Neural cell (in vitro differentiated cells): Measurements from ENCODE around the gene SHF. TPM values are rescaled to one million over a fixed set of nuclear protein-coding genes. Genes with fewer than 3 reads are reported as not detected.

Experiments
- H2AFZ ChIP-seq: fragments of 200-600, 300-800 bp; sonication (generic), shearing (Covaris generic); 2 replicates; pipeline ENCODE4 v1.6.0; 2014; ENCODE audit warnings: low read depth, mild to moderate bottlenecking, antibody characterized with exemption, low read length, moderate library complexity
- H3F3A ChIP-seq: fragments of 200-600 bp; shearing (Covaris generic); 2 replicates; pipeline ENCODE4 v1.6.1; 2016; ENCODE audit warnings: mild to moderate bottlenecking, moderate library complexity, mixed read lengths, antibody characterized with exemption, low read length; ENCODE audit not compliant: insufficient read depth, poor library complexity, severe bottlenecking
- H3K27ac ChIP-seq: fragments of 200-600, 300-800 bp; sonication (generic), shearing (Covaris generic); 2 replicates; pipeline ENCODE4 v1.5.1; 2014; ENCODE audit warnings: mild to moderate bottlenecking, low read length, moderate library complexity
- H3K27me3 ChIP-seq: fragments of 300-800, 200-600 bp; sonication (generic), shearing (Covaris generic); 2 replicates; pipeline ENCODE4 v1.6.0; 2014; ENCODE audit warnings: mild to moderate bottlenecking, low read depth, low read length, moderate library complexity; ENCODE audit not compliant: insufficient read depth
- H3K36me3 ChIP-seq: fragments of 300-800, 200-600 bp; sonication (generic), shearing (Covaris generic); 2 replicates; pipeline ENCODE4 v1.5.1; 2014; ENCODE audit warnings: mild to moderate bottlenecking, antibody characterized with exemption, low read length, moderate library complexity; ENCODE audit not compliant: insufficient read depth
- H3K4me2 ChIP-seq: fragments of 300-800, 200-600 bp; sonication (generic), shearing (Covaris generic); 2 replicates; pipeline ENCODE4 v1.6.0; 2014; ENCODE audit warnings: mild to moderate bottlenecking, low read length
- H3K4me3 ChIP-seq: fragments of 300-800, 200-600 bp; sonication (generic), shearing (Covaris generic); 2 replicates; pipeline ENCODE4 v1.5.1; 2014; ENCODE audit warnings: mild to moderate bottlenecking, low read length, moderate library complexity
- H3K79me2 ChIP-seq: fragments of 200-600 bp; shearing (Covaris generic); replicated peaks from 2 replicates; pipeline ENCODE4 v1.6.0; 2014; ENCODE audit warnings: mild to moderate bottlenecking, low read length, moderate library complexity; ENCODE audit not compliant: insufficient read depth
- H3K9ac ChIP-seq: fragments of 300-800, 200-600 bp; sonication (generic), shearing (Covaris generic); 2 replicates; pipeline ENCODE4 v1.6.1; 2016; ENCODE audit warnings: mild to moderate bottlenecking, low read length, mixed read lengths
- H3K9me2 ChIP-seq: fragments of 200-600 bp; shearing (Covaris generic); 2 replicates; pipeline ENCODE4 v1.6.1; 2016; ENCODE audit warnings: mild to moderate bottlenecking, low read length, mixed read lengths; ENCODE audit not compliant: insufficient read depth
- H3K9me3 ChIP-seq: fragments of 200-600, 300-800 bp; sonication (generic), shearing (Covaris generic); 2 replicates; pipeline ENCODE4 v1.6.1; 2016; ENCODE audit warnings: mild to moderate bottlenecking, mixed run types, low read length, moderate library complexity, mixed read lengths
- H4K20me1 ChIP-seq: fragments of 200-600 bp; shearing (Covaris generic); 2 replicates; pipeline ENCODE4 v1.6.1; 2016; ENCODE audit warnings: mild to moderate bottlenecking, mixed run types; ENCODE audit not compliant: insufficient read depth
- CTCF ChIP-seq: fragments of 450-650 bp; IDR thresholded peaks from 2 replicates; pipeline ENCODE4 v1.5.1; 2014; ENCODE audit warnings: antibody characterized with exemption, mild to moderate bottlenecking, moderate library complexity; ENCODE audit not compliant: poor library complexity, severe bottlenecking
- EP300 ChIP-seq: fragments of 450-650 bp; conservative IDR thresholded peaks from 2 replicates; pipeline ENCODE4 v1.6.1; 2014; ENCODE audit warnings: antibody characterized with exemption, mild to moderate bottlenecking, moderate library complexity; ENCODE audit not compliant: poor library complexity, severe bottlenecking
- EZH2 ChIP-seq: fragments of 200-600, 300-800 bp; shearing (Covaris generic), sonication (generic); IDR thresholded peaks from 2 replicates; pipeline ENCODE4 v1.6.1; 2014; ENCODE audit warnings: antibody characterized with exemption, low read length, borderline replicate concordance, mild to moderate bottlenecking; ENCODE audit not compliant: insufficient read depth, poor library complexity, severe bottlenecking
- MXI1 ChIP-seq: fragments of 450-650 bp; conservative IDR thresholded peaks from 2 replicates; pipeline ENCODE4 v1.6.1; 2014; ENCODE audit warnings: antibody characterized with exemption, mild to moderate bottlenecking; ENCODE audit not compliant: poor library complexity, severe bottlenecking
- POLR2AphosphoS5 ChIP-seq: IDR thresholded peaks from 2 replicates; pipeline ENCODE4 v1.6.1; 2012
- RAD21 ChIP-seq: fragments of 450-650 bp; conservative IDR thresholded peaks from 2 replicates; pipeline ENCODE4 v1.6.1; 2014; ENCODE audit warnings: antibody characterized with exemption, mild to moderate bottlenecking, moderate library complexity
- REST ChIP-seq: IDR thresholded peaks from 2 replicates; pipeline ENCODE4 v1.6.1; 2012; ENCODE audit warnings: borderline replicate concordance
- SMC3 ChIP-seq: fragments of 450-650 bp; conservative IDR thresholded peaks from 2 replicates; pipeline ENCODE4 v1.6.1; 2014; ENCODE audit warnings: antibody characterized with exemption, mild to moderate bottlenecking, moderate library complexity; ENCODE audit not compliant: poor library complexity
- TAF1 ChIP-seq: IDR thresholded peaks from 2 replicates; pipeline ENCODE4 v1.6.1; 2012; ENCODE audit warnings: low read depth
- polyA plus RNA-seq: library from polyadenylated mRNA; depleted of rRNA; stranded (reverse); fragments of >200 nt; gene quantifications from 2 replicates; pipeline ENCODE4 v1.2.3, GENCODE V29; 2014

The SHF gene
- polyA plus RNA-seq, 1 donor from 2014 or later, result 41.5 TPM

- Histone ChIP-seq H3K79me2 (no peaks in the 10 kb centered on the region), H3K27ac (no peak overlapping the region), H3F3A (no peaks in the 10 kb centered on the region), H3K4me3 (no peak overlapping the region), H4K20me1 (no peaks in the 10 kb centered on the region), H3K9ac (no peak overlapping the region), H3K9me3 (no peaks in the 10 kb centered on the region), H2AFZ (no peak overlapping the region), H3K4me2 (no peak overlapping the region), H3K36me3 (no peaks in the 10 kb centered on the region), H3K27me3 (peaks cover 99% of the 10 kb centered on the region), H3K9me2 (no peaks in the 10 kb centered on the region)
- TF ChIP-seq SMC3 (no peak), RAD21 (no peak), CTCF (no peak), TAF1 (no peak), MXI1 (no peak), EZH2 (no peak), EP300 (no peak), POLR2AphosphoS5 (no peak), REST (no peak)
Measured at GRCh38 chr15:45130291-45131000, 57.3 kb downstream of the SHF start.

- no peak within 1 kb of the TSS for H3K27ac ChIP-seq
- no peak within 1 kb of the TSS for H3K9ac ChIP-seq
- TF ChIP-seq SMC3 (no peak), RAD21 (no peak), POLR2AphosphoS5 (no peak), MXI1 (no peak), CTCF (no peak), TAF1 (no peak)
- H3F3A ChIP-seq, result no peaks in the 10 kb centered on the region
- H2AFZ ChIP-seq, result no peak within 1 kb of the TSS
- no peaks in the 10 kb centered on the region for H3K36me3 ChIP-seq
- H3K79me2 ChIP-seq, result no peaks in the 10 kb centered on the region
- H3K9me2 ChIP-seq, result no peaks in the 10 kb centered on the region
- H3K27me3 ChIP-seq, result peaks cover 100% of the 10 kb centered on the region
- H3K4me3 ChIP-seq, result peak within 1 kb of the TSS; percentile 18
- no peaks in the 10 kb centered on the region for H4K20me1 ChIP-seq
- no peaks in the 10 kb centered on the region for H3K9me3 ChIP-seq
- no peak within 1 kb of the TSS for H3K4me2 ChIP-seq
Measured at GRCh38 chr15:45129651-45130129, 58.1 kb downstream of the SHF start, which contains the start of the genes DUOX1 and DUOXA1. DUOX1 (plus strand) TSS chr15:45129994; CDS start chr15:45131967, 1,973 bp downstream. DUOXA1 (minus strand) TSS chr15:45129879; CDS start chr15:45123014, 6,865 bp downstream.
